Keratinocyte (primary cell): Measurements from ENCODE around the gene MED27. TPM values are rescaled to one million over a fixed set of nuclear protein-coding genes. Genes with fewer than 3 reads are reported as not detected.

Experiments
- DNase-seq: peaks from one replicate; pipeline ENCODE4 v3.0.0-alpha.2; 2011; ENCODE audit warnings: low read depth, missing footprints, low spot score
- FAIRE-seq: peaks from 2 replicates; lab custom pipeline; 2011; peaks lifted over from hg19 to GRCh38; lab: Jason Lieb, UNC
- H2AFZ ChIP-seq: 2 replicates; pipeline ENCODE4 v1.6.0; 2012; ENCODE audit warnings: low read length, control low read depth, inconsistent platforms; ENCODE audit not compliant: control insufficient read depth
- H3K27ac ChIP-seq: 2 replicates; pipeline ENCODE4 v1.5.1; 2011; ENCODE audit warnings: low read length; ENCODE audit not compliant: control insufficient read depth, insufficient read depth
- H3K27me3 ChIP-seq: 3 replicates; pipeline ENCODE4 v1.6.0; 2011; ENCODE audit warnings: low read length; ENCODE audit not compliant: control insufficient read depth, insufficient read depth; ENCODE audit errors: extremely low read depth
- H3K36me3 ChIP-seq, 2 experiments: 2 replicates in 1 of 2; 3 replicates in 1 of 2; pipeline ENCODE4 v1.5.1; 2011; ENCODE audit warnings: low read length in 2 of 2, mild to moderate bottlenecking in 1 of 2; ENCODE audit not compliant: control insufficient read depth in 2 of 2, insufficient read depth in 2 of 2; ENCODE audit errors: extremely low read depth in 1 of 2
- H3K4me1 ChIP-seq: 3 replicates; pipeline ENCODE4 v1.5.1; 2011; ENCODE audit warnings: low read length; ENCODE audit not compliant: control insufficient read depth, insufficient read depth; ENCODE audit errors: extremely low read depth
- H3K4me2 ChIP-seq: 3 replicates; pipeline ENCODE4 v1.6.0; 2011; ENCODE audit warnings: low read depth, low read length; ENCODE audit not compliant: control insufficient read depth, insufficient read depth; ENCODE audit errors: extremely low read depth
- H3K4me3 ChIP-seq, 3 experiments: fragments of 200-600 bp in 1 of 3; sonication (generic) in 1 of 3; 2 replicates in 2 of 3; 3 replicates in 1 of 3; pipeline ENCODE4 v1.5.1; 2011 to 2016; ENCODE audit warnings: low read length in 3 of 3, mild to moderate bottlenecking in 3 of 3, control low read depth in 2 of 3, inconsistent platforms in 1 of 3, low read depth in 1 of 3, mixed read lengths in 1 of 3, mixed run types in 1 of 3, moderate library complexity in 1 of 3; ENCODE audit not compliant: control insufficient read depth in 2 of 3, insufficient read depth in 2 of 3; ENCODE audit errors: extremely low read depth in 1 of 3
- H3K79me2 ChIP-seq: 2 replicates; pipeline ENCODE4 v1.6.0; 2012; ENCODE audit warnings: low read length; ENCODE audit not compliant: control insufficient read depth, insufficient read depth
- H3K9ac ChIP-seq: 3 replicates; pipeline ENCODE4 v1.6.0; 2011; ENCODE audit warnings: low read length; ENCODE audit not compliant: control insufficient read depth, insufficient read depth; ENCODE audit errors: extremely low read depth
- H3K9me1 ChIP-seq: 3 replicates; pipeline ENCODE4 v1.6.0; 2011; ENCODE audit warnings: low read length; ENCODE audit not compliant: control insufficient read depth, insufficient read depth; ENCODE audit errors: extremely low read depth
- H3K9me3 ChIP-seq: 2 replicates; pipeline ENCODE4 v1.5.1; 2012; ENCODE audit warnings: low read depth, low read length; ENCODE audit not compliant: control insufficient read depth
- H4K20me1 ChIP-seq: 3 replicates; pipeline ENCODE4 v1.6.0; 2011; ENCODE audit warnings: low read length; ENCODE audit not compliant: control insufficient read depth, insufficient read depth; ENCODE audit errors: extremely low read depth
- CTCF ChIP-seq, 3 experiments: IDR thresholded peaks in 1 of 3; conservative IDR thresholded peaks in 1 of 3; optimal IDR thresholded peaks in 1 of 3; 2 replicates in 2 of 3; 3 replicates in 1 of 3; pipeline versions ENCODE3 to v1.5.1; 2011; ENCODE audit warnings: low read length in 3 of 3, mild to moderate bottlenecking in 3 of 3, moderate library complexity in 2 of 3, control low read depth in 1 of 3, inconsistent platforms in 1 of 3; ENCODE audit not compliant: insufficient read depth in 2 of 3; ENCODE audit errors: extremely low read depth in 1 of 3
- EZH2 ChIP-seq: IDR thresholded peaks from one replicate; pipeline ENCODE4 v1.6.1; 2012; ENCODE audit warnings: inconsistent platforms, mild to moderate bottlenecking, low read length, moderate library complexity
- dilution Hi-C: fragments of 300-500 bp; cut with MboI; formaldehyde crosslinking; loops from one replicate; pipeline ENCODE4 v1.7.0; 2020; ENCODE audit warnings: low sequenced_read_pairs; ENCODE audit not compliant: extremely low pct_ligation_motif_present
- polyA plus RNA-seq, 5 experiments: library from polyadenylated mRNA; depleted of rRNA in 3 of 5; stranded (reverse) in 3 of 5; stranded (forward) in 1 of 5; unstranded in 1 of 5; fragments of >200 nt; gene quantifications; 1 replicate in 1 of 5; 2 replicates in 3 of 5; 3 replicates in 1 of 5; pipeline versions ENCODE4 v1.2.1 to v1.2.3, GENCODE V29; 2011 to 2012; ENCODE audit warnings: missing spikeins in 2 of 5, low read depth in 1 of 5, low replicate concordance in 1 of 5

The MED27 gene
- polyA plus RNA-seq, 1 donor (not counting 4 experiments of a cell fraction or from before 2014, with no cell fraction given) = 39.0 TPM

GRCh38 chr9:131860430-131860829 is 219.2 kb downstream of the MED27 start:
- Histone ChIP-seq H3K79me2 (no peaks in the 10 kb centered on the region), H3K9ac (no peak overlapping the region), H4K20me1 (no peaks in the 10 kb centered on the region), H3K36me3 (no peaks in the 10 kb centered on the region), H3K9me1 (no peaks in the 10 kb centered on the region), H3K4me3 (no peak overlapping the region), H3K27ac (no peak overlapping the region), H3K27me3 (peaks cover 4% of the 10 kb centered on the region), H2AFZ (no peak overlapping the region), H3K4me1 (no peaks in the 10 kb centered on the region), H3K4me2 (no peak overlapping the region), H3K9me3 (no peaks in the 10 kb centered on the region)
- dilution Hi-C loops = no loop called here
- no peak for DNase-seq
- TF ChIP-seq CTCF (optimal IDR thresholded peaks at IDR 0.05 in 1 of 3, IDR thresholded peaks at IDR 0.05 in 1 of 3, conservative IDR thresholded peaks at IDR 0.05 in 1 of 3; ENCODE audit: extremely low read depth in 1 of 3, insufficient read depth in 2 of 3, low read length in 3 of 3) (no peak), EZH2 (no peak)
- no peak for FAIRE-seq

- H3K9ac ChIP-seq = no peak overlapping the region
- no peaks in the 10 kb centered on the region for H3K9me1 ChIP-seq
- FAIRE-seq (no peak), DNase-seq (no peak)
- no peak overlapping the region for H3K4me3 ChIP-seq
- no peak for TF ChIP-seq EZH2
- TF ChIP-seq CTCF (optimal IDR thresholded peaks at IDR 0.05 in 1 of 3, IDR thresholded peaks at IDR 0.05 in 1 of 3, conservative IDR thresholded peaks at IDR 0.05 in 1 of 3; ENCODE audit: extremely low read depth in 1 of 3, insufficient read depth in 2 of 3, low read length in 3 of 3) = no peak
- no peaks in the 10 kb centered on the region for H3K79me2 ChIP-seq
- no peaks in the 10 kb centered on the region for H3K9me3 ChIP-seq
- H3K4me1 ChIP-seq = no peaks in the 10 kb centered on the region
- peaks cover 4% of the 10 kb centered on the region for H3K27me3 ChIP-seq
- dilution Hi-C loops = no loop called here
- H2AFZ ChIP-seq = no peak overlapping the region
- H3K4me2 ChIP-seq = no peak overlapping the region
- no peaks in the 10 kb centered on the region for H3K36me3 ChIP-seq
- H4K20me1 ChIP-seq = peaks cover 3% of the 10 kb centered on the region
- no peak overlapping the region for H3K27ac ChIP-seq
These were observed 221.5 kb downstream of the MED27 start for GRCh38 chr9:131858147-131858546.
